ENCODE measurements around the gene HLA-DMA.

GRCh38 chr6:33001685-33002084 is 48.8 kb upstream of the HLA-DMA start:
- no peak for TF ChIP-seq TCF7L2 (IDR thresholded peaks at IDR 0.05; ENCODE audit: low read depth, low read length)
- no peak for TF ChIP-seq CTCF (IDR thresholded peaks at IDR 0.05)
